IMR-90 (cell line): ENCODE results near the gene MAEA. TPM values are rescaled to one million over a fixed set of nuclear protein-coding genes. Genes with fewer than 3 reads are reported as not detected.
A peak's percentile ranks its signal among the peaks of the same experiment; 100 is the strongest.

ENCODE experiments used
- ATAC-seq: fragments of 200-7000 bp; cut with Tn5 transposase; 2 replicates; pipeline ENCODE4 v1.9.1; 2020; ENCODE audit warnings: low read depth, mild to moderate bottlenecking, moderate library complexity
- BruUV-seq: library from RNA; stranded (reverse); fragments of 400-500 nt; replicated peaks from 2 replicates; lab custom pipeline; 2021; lab: Mats Ljungman, UMichigan
- CTCF ChIA-PET: fragments of 300-600 bp; formaldehyde crosslinking; extraction: SDS; loops from one replicate; lab custom pipeline; 2021; ENCODE audit warnings: antibody characterized with exemption; lab: Yijun Ruan, JAX
- POLR2A ChIA-PET: fragments of 300-600 bp; sonication (Branson Sonifier 250); formaldehyde crosslinking; loops from one replicate; lab custom pipeline; 2022; ENCODE audit warnings: antibody characterized with exemption; ENCODE audit not compliant: unreplicated experiment; lab: Charles Lee
- DNase-seq: peaks from one replicate; pipeline ENCODE4 v3.0.0; 2013
- H2AFZ ChIP-seq: replicated peaks from 2 replicates; pipeline ENCODE3; 2013; ENCODE audit warnings: low read length, mild to moderate bottlenecking; ENCODE audit not compliant: poor library complexity
- H2AK5ac ChIP-seq: 2 replicates; pipeline ENCODE4 v1.6.1; 2013; ENCODE audit warnings: low read depth, low read length, inconsistent platforms
- H2AK9ac ChIP-seq: replicated peaks from 2 replicates; pipeline ENCODE3; 2013; ENCODE audit warnings: mild to moderate bottlenecking, low read depth, low read length, moderate library complexity; ENCODE audit not compliant: poor library complexity
- H2BK120ac ChIP-seq: 2 replicates; pipeline ENCODE4 v1.6.1; 2013; ENCODE audit warnings: low read depth, low read length, inconsistent platforms
- H2BK15ac ChIP-seq: 3 replicates; pipeline ENCODE4 v1.6.1; 2013; ENCODE audit warnings: low read depth, low read length, inconsistent platforms
- H2BK20ac ChIP-seq: 2 replicates; pipeline ENCODE4 v1.6.1; 2013; ENCODE audit warnings: low read depth, mild to moderate bottlenecking, inconsistent platforms, low read length, moderate library complexity
- H2BK5ac ChIP-seq: 2 replicates; pipeline ENCODE4 v1.6.1; 2013; ENCODE audit warnings: mild to moderate bottlenecking, low read depth, low read length, inconsistent platforms; ENCODE audit not compliant: poor library complexity, severe bottlenecking
- H3K14ac ChIP-seq: replicated peaks from 2 replicates; pipeline ENCODE4 v1.6.1; 2013; ENCODE audit warnings: low read depth, low read length, inconsistent platforms
- H3K18ac ChIP-seq: 2 replicates; pipeline ENCODE4 v1.6.1; 2013; ENCODE audit warnings: low read depth, low read length, control low read depth
- H3K23ac ChIP-seq: 2 replicates; pipeline ENCODE4 v1.6.1; 2013; ENCODE audit warnings: low read depth, low read length, inconsistent platforms
- H3K27ac ChIP-seq: 2 replicates; pipeline ENCODE4 v1.5.1; 2013; ENCODE audit warnings: mild to moderate bottlenecking, control low read depth, low read length; ENCODE audit not compliant: insufficient read depth
- H3K27me3 ChIP-seq: 2 replicates; pipeline ENCODE4 v1.6.1; 2013; ENCODE audit warnings: low read length; ENCODE audit not compliant: control insufficient read depth, insufficient read depth
- H3K36me3 ChIP-seq: 2 replicates; pipeline ENCODE4 v1.6.1; 2013; ENCODE audit warnings: low read length, mixed read lengths; ENCODE audit not compliant: control insufficient read depth, insufficient read depth
- H3K4ac ChIP-seq: 2 replicates; pipeline ENCODE4 v1.6.1; 2013; ENCODE audit warnings: low read depth, low read length, inconsistent platforms
- H3K4me1 ChIP-seq: 2 replicates; pipeline ENCODE4 v1.6.1; 2013; ENCODE audit warnings: low read length, mixed read lengths; ENCODE audit not compliant: control insufficient read depth, insufficient read depth
- H3K4me2 ChIP-seq: 2 replicates; pipeline ENCODE4 v1.6.1; 2013; ENCODE audit warnings: low read depth, mild to moderate bottlenecking, control low read depth, low read length, moderate library complexity
- H3K4me3 ChIP-seq: 2 replicates; pipeline ENCODE4 v1.5.1; 2013; ENCODE audit warnings: low read depth, mild to moderate bottlenecking, control low read depth, low read length, moderate library complexity; ENCODE audit not compliant: insufficient read depth
- H3K56ac ChIP-seq: 2 replicates; pipeline ENCODE4 v1.6.1; 2013; ENCODE audit warnings: low read length, inconsistent platforms; ENCODE audit not compliant: insufficient read depth; ENCODE audit errors: extremely low read depth
- H3K79me1 ChIP-seq, 2 experiments: 2 replicates each; pipeline ENCODE4 v1.6.1; 2013; ENCODE audit warnings: low read length in 2 of 2, inconsistent platforms in 1 of 2, low read depth in 1 of 2
- H3K9ac ChIP-seq: 2 replicates; pipeline ENCODE4 v1.6.1; 2013; ENCODE audit warnings: low read depth, low read length, control low read depth
- H3K9me1 ChIP-seq: 2 replicates; pipeline ENCODE4 v1.6.1; 2013; ENCODE audit warnings: low read length, inconsistent platforms; ENCODE audit not compliant: insufficient read depth
- H3K9me3 ChIP-seq: 2 replicates; pipeline ENCODE4 v1.6.1; 2013; ENCODE audit warnings: low read length; ENCODE audit not compliant: control insufficient read depth, insufficient read depth
- H4K20me1 ChIP-seq: 2 replicates; pipeline ENCODE4 v1.6.1; 2013; ENCODE audit warnings: low read length, inconsistent platforms; ENCODE audit not compliant: insufficient read depth
- H4K5ac ChIP-seq: 2 replicates; pipeline ENCODE4 v1.6.1; 2013; ENCODE audit warnings: mild to moderate bottlenecking, low read depth, low read length, control low read depth
- H4K8ac ChIP-seq, 2 experiments: 2 replicates each; pipeline ENCODE4 v1.6.1; 2013; ENCODE audit warnings: low read depth in 2 of 2, low read length in 2 of 2, control low read depth in 1 of 2, inconsistent platforms in 1 of 2
- H4K91ac ChIP-seq: 2 replicates; pipeline ENCODE4 v1.6.1; 2013; ENCODE audit warnings: low read depth, low read length, inconsistent platforms; ENCODE audit not compliant: insufficient read depth
- CHD1 ChIP-seq: IDR thresholded peaks from 2 replicates; pipeline ENCODE4 v1.6.1; 2012; ENCODE audit warnings: low read depth, low read length, improper control_type of control experiment
- ELK1 ChIP-seq: fragments of 150-350 bp; IDR thresholded peaks from 2 replicates; pipeline ENCODE4 v1.6.1; 2016; ENCODE audit warnings: low read depth, mild to moderate bottlenecking, low read length, moderate library complexity, borderline replicate concordance
- FOS ChIP-seq: fragments of 150-350 bp; IDR thresholded peaks from 2 replicates; pipeline ENCODE4 v1.6.1; 2016; ENCODE audit warnings: low read depth, low read length
- NFE2L2 ChIP-seq: fragments of 150-350 bp; IDR thresholded peaks from 2 replicates; pipeline ENCODE4 v1.6.1; 2016; ENCODE audit warnings: low read depth, mild to moderate bottlenecking, low read length
- RAD21 ChIP-seq: IDR thresholded peaks from 2 replicates; pipeline ENCODE4 v1.6.1; 2012; ENCODE audit warnings: low read length, improper control_type of control experiment
- RCOR1 ChIP-seq: IDR thresholded peaks from 2 replicates; pipeline ENCODE4 v1.6.1; 2012; ENCODE audit warnings: mild to moderate bottlenecking, low read length, improper control_type of control experiment; ENCODE audit not compliant: insufficient replicate concordance
- SMC3 ChIP-seq: fragments of 150-350 bp; IDR thresholded peaks from 2 replicates; pipeline ENCODE4 v1.6.1; 2016; ENCODE audit warnings: low read depth, mild to moderate bottlenecking, antibody characterized with exemption, low read length, moderate library complexity
- WGBS, 2 experiments: methylation state at CpG; one replicate each; pipeline versions ENCODE4 v1.1.5 to v1.1.7; 2013; ENCODE audit warnings: missing lambda C conversion rate in 2 of 2; ENCODE audit not compliant: insufficient read length in 1 of 2; ENCODE audit errors: extremely low coverage in 2 of 2; 5-methylcytosine and 5-hydroxymethylcytosine counted together
- dilution Hi-C: fragments of 300-500 bp; cut with HindIII; formaldehyde crosslinking; loops from one replicate; pipeline ENCODE4 v1.14.3; 2018; ENCODE audit warnings: low sequenced_read_pairs; ENCODE audit not compliant: unreplicated experiment
- in situ Hi-C: fragments of 300-500 bp; cut with MboI; formaldehyde crosslinking; loops from 3 replicates; pipeline ENCODE4 v1.14.3; 2019; ENCODE audit warnings: low sequenced_read_pairs, inconsistent platforms, mixed read lengths
- intact Hi-C: fragments of 100-400 bp; cut with micrococcal nuclease; formaldehyde crosslinking; loops from 2 replicates; pipeline ENCODE4 v1.10.0; 2022
- polyA plus RNA-seq, 3 experiments: library from polyadenylated mRNA; depleted of rRNA; stranded (reverse); fragments of >200 nt; gene quantifications; 2 replicates each; pipeline ENCODE4 v1.2.3, GENCODE V29; 2012; ENCODE audit warnings: low replicate concordance in 1 of 3
- total RNA-seq: library from RNA; depleted of rRNA; stranded (reverse); fragments of >200 nt; gene quantifications from 2 replicates; pipeline ENCODE4 v1.2.3, GENCODE V29; 2012
- TF ChIP-seq, protein P1 (sequence below): fragments of 150-350 bp; IDR thresholded peaks from 2 replicates; pipeline ENCODE4 v1.6.1; 2017; ENCODE audit warnings: mild to moderate bottlenecking, antibody characterized with exemption, low read length, low read depth
- TF ChIP-seq, protein P2 (sequence below): conservative IDR thresholded peaks from 2 replicates; pipeline ENCODE4 v1.5.1; 2012; ENCODE audit warnings: mild to moderate bottlenecking, low read depth, low read length, improper control_type of control experiment

MAEA gene
- total and polyA plus RNA-seq, 2 of the 4 experiments (the other 2 are of a cell fraction): 61.5 to 108 TPM

- no peak for TF ChIP-seq RCOR1
These were observed 38.8 kb downstream of the MAEA start (continued) for GRCh38 chr4:1328267-1329155.

DNA sequence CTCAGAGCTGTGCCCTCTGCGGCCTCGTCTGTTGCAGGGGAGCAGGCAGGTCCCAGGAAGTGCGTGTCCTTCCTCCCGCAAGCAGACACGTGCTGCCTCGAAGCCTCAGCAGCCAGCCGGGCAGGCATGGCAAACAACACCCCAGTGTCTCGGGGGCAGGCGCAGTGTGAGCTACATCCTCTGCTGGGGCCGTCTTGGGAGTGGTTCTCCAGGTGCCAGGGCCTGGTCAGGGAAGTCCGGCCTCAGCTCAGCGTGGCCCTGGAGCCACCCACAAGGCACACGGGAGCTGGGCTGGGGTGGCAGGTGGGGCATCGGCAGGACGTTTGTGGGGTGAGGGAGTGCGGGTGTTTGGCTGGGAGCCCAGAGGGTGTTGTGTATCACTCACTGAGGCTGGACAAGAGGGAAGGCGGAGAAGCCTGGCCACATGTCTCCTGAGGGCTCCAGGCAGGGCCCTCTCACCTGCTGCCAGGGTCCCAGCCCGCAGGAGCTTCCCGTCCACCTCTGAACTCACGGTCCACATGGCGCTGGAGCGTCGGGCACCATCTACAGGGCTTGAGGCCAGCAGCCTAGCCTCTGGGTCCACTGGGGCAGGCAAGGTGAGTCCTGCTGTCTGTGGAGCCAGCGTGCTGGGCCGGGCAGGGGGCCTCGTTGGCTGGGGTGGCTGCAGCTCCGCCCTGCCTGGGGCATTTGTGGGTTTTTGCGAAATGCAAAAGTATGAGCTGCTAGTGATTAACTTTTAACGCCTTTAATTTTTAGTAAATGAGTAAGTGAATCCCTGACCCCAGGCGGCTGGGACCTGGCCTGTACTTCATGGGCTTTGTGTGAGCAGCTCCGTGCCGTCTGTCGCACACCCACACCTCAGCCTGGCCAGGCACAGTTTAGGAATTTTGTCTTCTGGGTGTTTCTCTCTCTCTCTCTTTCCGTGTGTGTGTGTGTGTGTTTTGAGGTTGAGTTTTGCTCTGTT, 40.0 kb downstream of the MAEA start:
- peaks cover 10% of the 10 kb centered on the region for H4K20me1 ChIP-seq
- no peak overlapping the region for H4K91ac ChIP-seq
- no peak overlapping the region for H3K14ac ChIP-seq
- H4K8ac ChIP-seq: no peak overlapping the region; a peak in 1 of 4 replicates
- 84% methylated on average over 14 of the region's 34 CpGs; no CpG with 5 or more reads in 1 of the 2 experiments for WGBS, 2 experiments
- intact Hi-C loops (no loop called here), in situ Hi-C loops (no loop called here), dilution Hi-C loops (no loop called here)
- H2AK9ac ChIP-seq: no peak overlapping the region
- H3K23ac ChIP-seq: no peak overlapping the region
- H3K9ac ChIP-seq: no peak overlapping the region; the same call in 1 of the 2 replicates
- H3K27me3 ChIP-seq: no peaks in the 10 kb centered on the region
- H3K4me3 ChIP-seq: no peak overlapping the region
- no peaks in the 10 kb centered on the region for H3K9me1 ChIP-seq
- H2BK5ac ChIP-seq: peak overlapping the region; percentile 5
- no peak overlapping the region; the same call in 1 of the 2 replicates for H2AK5ac ChIP-seq
- ChIA-PET CTCF (no interaction called here), POLR2A (no interaction called here)
- H3K56ac ChIP-seq: no peak overlapping the region
- no peak for DNase-seq
- no peak overlapping the region for H3K4ac ChIP-seq
- no peak overlapping the region for H2BK120ac ChIP-seq
- H3K18ac ChIP-seq: no peak overlapping the region
- peaks cover 4% of the 10 kb centered on the region for H3K9me3 ChIP-seq
- H3K36me3 ChIP-seq: peaks cover 75% of the 10 kb centered on the region
- no peaks in the 10 kb centered on the region; the same call in 1 of the 2 replicates for H3K4me1 ChIP-seq
- no peak overlapping the region for H3K27ac ChIP-seq
- H2BK20ac ChIP-seq: no peak overlapping the region
- BruUV-seq: no TSS peak
- no peak overlapping the region for H2BK15ac ChIP-seq
- peak; percentile 21; the same call in 1 of the 2 replicates for ATAC-seq
- no peak overlapping the region for H3K4me2 ChIP-seq
- H3K79me1 ChIP-seq: peaks cover 39 to 56% of the 10 kb centered on the region in 2 experiments
- H4K5ac ChIP-seq: no peak overlapping the region
- peak overlapping the region; percentile 58 for H2AFZ ChIP-seq
- TF ChIP-seq NFE2L2: no peak
- TF ChIP-seq, protein P1, sequence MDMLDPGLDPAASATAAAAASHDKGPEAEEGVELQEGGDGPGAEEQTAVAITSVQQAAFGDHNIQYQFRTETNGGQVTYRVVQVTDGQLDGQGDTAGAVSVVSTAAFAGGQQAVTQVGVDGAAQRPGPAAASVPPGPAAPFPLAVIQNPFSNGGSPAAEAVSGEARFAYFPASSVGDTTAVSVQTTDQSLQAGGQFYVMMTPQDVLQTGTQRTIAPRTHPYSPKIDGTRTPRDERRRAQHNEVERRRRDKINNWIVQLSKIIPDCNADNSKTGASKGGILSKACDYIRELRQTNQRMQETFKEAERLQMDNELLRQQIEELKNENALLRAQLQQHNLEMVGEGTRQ: no peak
- no peak for TF ChIP-seq CHD1
- TF ChIP-seq, protein P2, sequence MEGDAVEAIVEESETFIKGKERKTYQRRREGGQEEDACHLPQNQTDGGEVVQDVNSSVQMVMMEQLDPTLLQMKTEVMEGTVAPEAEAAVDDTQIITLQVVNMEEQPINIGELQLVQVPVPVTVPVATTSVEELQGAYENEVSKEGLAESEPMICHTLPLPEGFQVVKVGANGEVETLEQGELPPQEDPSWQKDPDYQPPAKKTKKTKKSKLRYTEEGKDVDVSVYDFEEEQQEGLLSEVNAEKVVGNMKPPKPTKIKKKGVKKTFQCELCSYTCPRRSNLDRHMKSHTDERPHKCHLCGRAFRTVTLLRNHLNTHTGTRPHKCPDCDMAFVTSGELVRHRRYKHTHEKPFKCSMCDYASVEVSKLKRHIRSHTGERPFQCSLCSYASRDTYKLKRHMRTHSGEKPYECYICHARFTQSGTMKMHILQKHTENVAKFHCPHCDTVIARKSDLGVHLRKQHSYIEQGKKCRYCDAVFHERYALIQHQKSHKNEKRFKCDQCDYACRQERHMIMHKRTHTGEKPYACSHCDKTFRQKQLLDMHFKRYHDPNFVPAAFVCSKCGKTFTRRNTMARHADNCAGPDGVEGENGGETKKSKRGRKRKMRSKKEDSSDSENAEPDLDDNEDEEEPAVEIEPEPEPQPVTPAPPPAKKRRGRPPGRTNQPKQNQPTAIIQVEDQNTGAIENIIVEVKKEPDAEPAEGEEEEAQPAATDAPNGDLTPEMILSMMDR: no peak
- TF ChIP-seq RAD21: no peak
- TF ChIP-seq ELK1: no peak
- TF ChIP-seq SMC3: no peak
- TF ChIP-seq FOS: no peak
